WERI-Rb-1 (cell line): ENCODE results near the gene PLEKHA4.

Experiments
- DNase-seq: peaks from one replicate; pipeline ENCODE4 v3.0.0-alpha.2; 2020
- H3K27ac ChIP-seq: fragments of 250-450 bp; sonication (Bioruptor Pico); 2 replicates; pipeline ENCODE4 v1.5.1; 2020; ENCODE audit warnings: mild to moderate bottlenecking, moderate library complexity
- H3K27me3 ChIP-seq: fragments of 250-450 bp; sonication (Bioruptor Pico); 2 replicates; pipeline ENCODE4 v1.5.1; 2021; ENCODE audit warnings: mild to moderate bottlenecking, low read depth, moderate library complexity; ENCODE audit not compliant: insufficient read depth, severe bottlenecking
- H3K36me3 ChIP-seq: fragments of 250-450 bp; sonication (Bioruptor Pico); 2 replicates; pipeline ENCODE4 v1.5.1; 2020; ENCODE audit warnings: mild to moderate bottlenecking, moderate library complexity
- H3K4me3 ChIP-seq: 2 replicates; pipeline ENCODE4 v1.5.1; 2011; ENCODE audit warnings: low read depth, mild to moderate bottlenecking, control low read depth, low read length
- H3K9me3 ChIP-seq: fragments of 250-450 bp; sonication (Bioruptor Pico); 2 replicates; pipeline ENCODE4 v1.5.1; 2021; ENCODE audit warnings: mild to moderate bottlenecking, moderate library complexity; ENCODE audit not compliant: severe bottlenecking
- CTCF ChIP-seq: IDR thresholded peaks from 2 replicates; pipeline ENCODE4 v1.5.1; 2011; ENCODE audit warnings: low read depth, mild to moderate bottlenecking, control low read depth, inconsistent platforms, low read length

The PLEKHA4 gene

DNA sequence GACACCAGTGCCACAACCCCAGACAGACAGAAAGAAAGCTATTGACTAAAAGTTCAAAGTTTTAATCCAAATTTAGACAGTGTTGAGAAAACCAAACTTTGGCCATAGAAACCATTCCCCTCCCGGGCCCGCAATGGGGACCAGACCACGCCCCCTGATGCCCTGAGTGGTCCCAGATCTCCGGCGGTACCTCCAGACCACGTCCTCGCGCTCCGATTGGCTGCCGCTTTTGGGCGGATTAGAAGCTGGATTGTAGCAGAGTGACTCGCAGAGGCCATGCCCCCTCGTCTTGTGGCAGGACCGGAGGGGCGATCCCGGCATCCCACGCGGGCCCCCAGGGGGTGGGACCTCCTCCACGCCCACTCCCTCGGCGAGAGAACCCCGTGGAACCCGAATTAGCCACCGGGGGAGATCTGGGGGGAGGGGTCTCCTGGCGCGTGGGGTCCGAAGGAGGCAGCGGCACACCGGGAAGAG is 31.3 kb downstream of the PLEKHA4 start:
- Histone ChIP-seq H3K4me3 (peak overlapping the region; percentile 65), H3K36me3 (no peaks in the 10 kb centered on the region), H3K27ac (0 out of 2 replicates have a peak overlapping the region, but pooled peaks have one; percentile 26), H3K9me3 (no peaks in the 10 kb centered on the region), H3K27me3 (no peaks in the 10 kb centered on the region)
- DNase-seq = peak; percentile 87
- TF ChIP-seq CTCF = no peak

DNA sequence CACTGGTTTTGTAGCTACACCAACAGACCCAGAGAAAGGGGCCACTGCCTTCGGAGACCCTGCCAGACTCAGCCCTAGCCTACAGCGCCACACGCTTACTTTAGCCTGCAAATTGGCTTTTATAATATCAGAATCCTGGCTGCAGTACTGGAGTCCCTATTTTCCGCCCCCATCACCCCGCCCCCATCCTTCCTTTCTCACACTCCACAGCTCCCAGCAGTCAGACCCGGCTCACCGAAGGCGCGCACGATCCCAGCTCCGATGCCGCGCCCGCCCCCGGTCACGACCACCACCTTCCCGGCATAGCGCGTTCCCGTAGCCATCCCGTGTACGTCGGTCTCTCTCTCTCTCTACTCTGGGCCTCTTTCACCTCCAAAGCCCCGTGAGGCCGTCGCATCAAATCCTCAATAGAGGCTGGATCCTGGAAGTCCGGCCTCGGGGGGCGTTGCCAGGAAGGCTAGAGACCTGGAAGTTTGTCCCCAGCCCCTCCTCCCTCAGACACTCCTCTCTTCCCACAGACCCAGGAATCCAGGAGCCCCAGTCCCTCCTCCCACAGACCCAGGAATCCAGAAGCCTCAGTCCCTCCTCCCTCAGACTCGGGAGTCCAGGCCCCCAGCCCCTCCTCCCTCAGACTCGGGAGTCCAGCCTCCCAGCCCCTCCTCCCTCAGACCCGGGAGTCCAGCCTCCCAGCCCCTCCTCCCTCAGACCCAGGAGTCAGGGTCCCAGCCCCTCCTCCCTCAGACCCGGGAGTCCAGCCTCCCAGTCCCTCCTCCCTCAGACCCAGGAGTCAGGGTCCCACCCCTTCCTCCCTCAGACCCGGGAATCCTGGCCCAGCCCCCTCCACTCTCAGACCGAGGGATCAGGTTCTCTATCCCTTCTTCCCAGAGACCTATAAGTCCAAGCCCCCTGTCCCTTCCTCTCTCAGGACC is 32.1 kb downstream of the PLEKHA4 start, which contains the start of gene HSD17B14:
HSD17B14 (minus strand) TSS at position 403 of the 929 bp plus-strand sequence; CDS start at position 323, 80 bp downstream.
- peak; percentile 64 for DNase-seq

GRCh38 chr19:48835734-48836088 is 32.7 kb downstream of the PLEKHA4 start:
- H3K4me3 ChIP-seq = peak overlapping the region; percentile 65
- H3K27ac ChIP-seq = peak overlapping the region; percentile 43

More for the DNA sequence above, 32.1 kb downstream of the PLEKHA4 start, which contains the start of gene HSD17B14:
- Histone ChIP-seq H3K27me3 (no peaks in the 10 kb centered on the region), H3K9me3 (no peaks in the 10 kb centered on the region), H3K27ac (peak within 1 kb of the TSS; percentile 43), H3K36me3 (peaks cover 2% of the 10 kb centered on the region; the same call in 1 of the 2 replicates), H3K4me3 (peak within 1 kb of the TSS; percentile 65)
- no peak for TF ChIP-seq CTCF

GRCh38 chr19:48833977-48834376 is 34.4 kb downstream of the PLEKHA4 start:
- no peaks in the 10 kb centered on the region for H3K9me3 ChIP-seq
- no peaks in the 10 kb centered on the region for H3K27me3 ChIP-seq
- no peak overlapping the region for H3K27ac ChIP-seq
- DNase-seq = no peak
- no peak for TF ChIP-seq CTCF
- peaks cover 2% of the 10 kb centered on the region; the same call in 1 of the 2 replicates for H3K36me3 ChIP-seq
- H3K4me3 ChIP-seq = no peak overlapping the region

More at GRCh38 chr19:48835734-48836088, 32.7 kb downstream of the PLEKHA4 start:
- peak; percentile 95 for DNase-seq
- no peaks in the 10 kb centered on the region for H3K27me3 ChIP-seq
- peak; percentile 84 for TF ChIP-seq CTCF
- H3K9me3 ChIP-seq = no peaks in the 10 kb centered on the region
- H3K36me3 ChIP-seq = peaks cover 2% of the 10 kb centered on the region; the same call in 1 of the 2 replicates

GRCh38 chr19:48833049-48833448 is 35.4 kb downstream of the PLEKHA4 start:
- no peak for TF ChIP-seq CTCF
- peaks cover 2% of the 10 kb centered on the region; the same call in 1 of the 2 replicates for H3K36me3 ChIP-seq
- no peak for DNase-seq
- no peak overlapping the region for H3K27ac ChIP-seq
- no peak overlapping the region for H3K4me3 ChIP-seq
- no peaks in the 10 kb centered on the region for H3K27me3 ChIP-seq
- H3K9me3 ChIP-seq = no peaks in the 10 kb centered on the region
